ENCODE data around the gene KAT8.
"Not testable (repeated sequence)": the region's sequence is repeated elsewhere in the genome, so short reads cannot be mapped to it uniquely, and the experiment has no call there.

The KAT8 gene

DNA sequence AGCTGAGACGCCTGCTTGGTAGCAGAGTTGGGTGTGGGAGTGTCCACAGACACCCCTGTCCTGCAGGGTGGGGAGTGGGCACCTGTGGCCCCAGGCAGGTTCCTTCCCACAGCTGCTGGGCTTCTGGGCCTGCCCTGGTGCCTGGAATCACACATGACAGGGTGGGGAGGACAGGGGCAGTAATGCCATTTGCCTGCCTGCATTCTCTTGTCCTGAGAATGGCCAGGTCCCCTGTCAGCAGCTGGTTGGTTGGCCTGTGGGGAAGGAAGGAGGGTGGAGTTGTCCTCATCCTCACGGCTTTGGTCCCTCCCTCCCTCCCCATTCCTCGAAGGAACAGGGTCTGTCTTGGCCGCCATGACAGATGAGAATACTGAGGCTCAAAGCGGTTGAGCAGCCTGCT, 33.9 kb upstream of the KAT8 start:
- FAIRE-seq (no peak), DNase-seq (ENCODE audit: insufficient read length, low spot score) (no peak)

DNA sequence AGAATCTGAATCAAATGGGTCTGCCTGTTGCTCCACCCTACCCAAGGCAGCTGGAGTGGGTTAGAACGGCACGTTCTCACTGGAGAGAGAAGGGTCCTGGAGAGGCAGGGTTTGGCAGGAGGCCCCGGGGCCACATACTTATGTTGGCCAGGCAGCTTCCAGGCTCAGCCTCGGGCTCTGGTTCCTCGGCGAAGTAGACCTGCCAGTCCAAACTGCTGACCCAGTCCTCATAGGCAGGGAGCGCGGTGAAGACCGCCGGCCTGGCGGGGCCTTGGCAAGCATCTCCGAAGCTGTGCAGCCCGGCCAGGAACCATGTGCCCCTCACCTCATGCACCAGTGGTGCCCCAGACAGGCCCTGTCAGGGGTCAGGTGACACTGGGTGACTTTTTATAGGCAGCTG, 33.5 kb upstream of the KAT8 start:
- DNase-seq (ENCODE audit: insufficient read length, low spot score), result no peak
- no peak for FAIRE-seq

GRCh38 chr16:31084584-31085302, 32.7 kb upstream of the KAT8 start:
- FAIRE-seq (no peak), DNase-seq (ENCODE audit: insufficient read length, low spot score) (no peak)

- DNase-seq (ENCODE audit: insufficient read length, low spot score) (no peak), FAIRE-seq (no peak)
Measured at GRCh38 chr16:31085411-31085810, 32.1 kb upstream of the KAT8 start.

DNA sequence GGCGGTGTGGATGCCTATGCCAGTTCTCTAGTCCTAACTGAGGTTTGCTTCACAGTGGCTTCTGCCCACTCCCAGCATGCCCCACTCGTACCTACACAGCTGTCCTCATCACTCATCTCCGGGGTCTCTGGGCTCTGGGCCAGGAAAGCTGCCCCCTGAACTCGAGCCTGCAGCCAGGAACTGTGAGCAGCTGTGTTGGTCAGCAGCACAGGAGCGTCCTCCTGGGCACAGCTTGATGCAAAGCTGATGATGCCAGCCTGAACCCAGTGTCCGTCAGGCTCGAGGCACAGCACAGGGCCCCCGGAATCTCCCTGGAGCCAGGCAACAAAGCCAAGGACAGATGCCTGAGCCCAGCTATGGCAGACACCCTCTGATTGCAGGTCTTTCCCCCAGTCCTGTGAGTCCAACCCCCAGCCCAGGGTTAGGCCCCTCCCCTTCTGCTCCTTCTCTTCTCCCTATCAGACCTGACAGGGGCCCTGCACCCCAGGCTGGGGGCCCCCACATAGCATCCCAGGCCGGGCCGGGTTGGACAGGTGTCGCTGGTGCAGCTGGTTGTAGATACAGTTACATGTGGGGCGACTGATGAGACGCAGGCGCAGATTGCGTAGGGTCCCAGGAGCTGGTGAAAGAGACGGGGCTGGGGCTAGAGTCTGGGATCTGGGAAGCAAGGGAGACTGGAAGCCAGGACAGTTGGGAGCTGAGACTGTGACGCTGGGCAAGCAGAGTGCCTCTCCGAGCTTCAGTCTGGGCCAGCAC, 31.4 kb upstream of the KAT8 start:
- FAIRE-seq (no peak), DNase-seq (ENCODE audit: insufficient read length, low spot score) (no peak)

GRCh38 chr16:31086629-31086906, 30.9 kb upstream of the KAT8 start:
- FAIRE-seq (no peak), DNase-seq (ENCODE audit: insufficient read length, low spot score) (no peak)

DNA sequence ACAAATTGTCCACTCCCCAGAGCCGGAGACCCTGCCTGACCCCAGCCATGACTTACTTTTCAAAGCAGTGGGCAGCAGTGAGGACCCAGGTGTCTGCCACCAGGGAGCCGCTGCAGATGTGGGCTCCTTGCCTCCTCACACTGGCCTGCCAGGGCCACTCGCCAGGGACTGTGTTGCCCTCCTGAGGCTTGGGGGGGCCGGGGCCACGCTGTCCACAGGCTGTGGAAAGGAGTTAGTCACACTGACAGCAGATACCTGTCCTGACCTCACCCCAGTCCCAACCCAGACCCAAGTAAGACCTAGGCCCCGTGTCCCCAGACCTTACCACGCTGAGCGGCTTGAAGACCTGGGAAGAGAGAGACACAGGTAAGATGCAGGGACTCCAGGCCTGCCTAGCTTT, 30.0 kb upstream of the KAT8 start:
- no peak for FAIRE-seq
- no peak for DNase-seq (ENCODE audit: insufficient read length, low spot score)

GRCh38 chr16:31087971-31088370, 29.5 kb upstream of the KAT8 start:
- no peak for FAIRE-seq
- DNase-seq (ENCODE audit: insufficient read length, low spot score), result no peak

DNA sequence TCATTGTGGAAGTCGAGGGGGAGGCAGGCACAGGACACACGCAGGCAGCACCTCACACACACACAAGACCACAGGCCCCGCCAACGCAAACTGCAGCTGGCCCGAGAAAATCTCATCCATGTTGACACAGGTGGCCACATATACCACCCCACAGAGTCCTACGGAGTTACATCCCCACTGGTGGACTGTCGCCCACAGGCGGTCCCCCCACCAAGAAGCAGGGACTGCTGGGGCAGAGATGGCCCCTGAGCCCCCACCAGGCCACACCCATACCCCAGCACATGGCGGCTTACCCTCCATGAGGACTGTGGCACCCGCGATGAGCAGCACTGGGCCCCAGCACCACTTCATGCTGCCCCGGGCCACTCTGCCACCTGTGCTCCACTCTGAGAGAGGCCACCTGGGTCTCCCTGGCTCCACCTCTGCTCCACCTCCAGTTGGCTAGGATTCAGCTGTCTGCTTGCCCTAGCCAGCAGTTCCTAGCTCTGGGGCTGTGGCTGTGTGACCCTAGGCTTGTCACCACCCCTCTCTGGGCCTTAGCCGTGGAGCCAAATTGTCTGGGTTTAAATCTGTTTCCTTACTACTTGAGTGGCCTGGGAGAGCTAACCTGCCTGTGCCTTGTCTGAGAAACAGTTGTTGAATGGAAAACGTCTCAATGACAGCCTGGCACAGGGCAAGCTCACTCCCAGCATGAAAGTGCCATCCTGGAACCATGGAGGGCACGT, 28.8 kb upstream of the KAT8 start, which contains the start of gene PRSS53:
PRSS53 (minus strand) TSS at position 485 of the 725 bp plus-strand sequence; CDS start at position 351, 134 bp downstream.
- FAIRE-seq (no peak), DNase-seq (ENCODE audit: insufficient read length, low spot score) (no peak)

DNA sequence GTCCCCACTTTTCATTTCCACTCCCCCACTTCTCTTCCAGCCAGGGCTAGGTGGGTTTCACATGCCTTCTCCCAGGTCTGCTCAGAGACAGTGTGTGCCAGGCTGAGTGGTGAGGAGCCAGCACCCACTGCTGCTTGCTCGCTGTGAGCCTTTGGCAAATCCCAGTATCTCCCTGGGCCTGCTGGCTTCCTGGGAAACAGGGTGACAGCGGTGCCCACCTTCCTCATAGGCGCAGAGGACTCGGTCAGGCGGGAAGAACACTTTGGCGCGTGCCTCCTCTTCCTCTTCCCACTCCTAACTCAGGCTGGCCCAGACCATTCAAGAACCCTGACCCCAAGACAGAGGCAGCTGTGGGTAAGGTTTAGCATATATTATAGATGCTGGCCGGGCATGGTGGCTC, 28.3 kb upstream of the KAT8 start:
- no peak for DNase-seq (ENCODE audit: insufficient read length, low spot score)
- no peak for FAIRE-seq

GRCh38 chr16:31090540-31090939, 26.9 kb upstream of the KAT8 start:
- FAIRE-seq (no peak), DNase-seq (ENCODE audit: insufficient read length, low spot score) (no peak)

DNA sequence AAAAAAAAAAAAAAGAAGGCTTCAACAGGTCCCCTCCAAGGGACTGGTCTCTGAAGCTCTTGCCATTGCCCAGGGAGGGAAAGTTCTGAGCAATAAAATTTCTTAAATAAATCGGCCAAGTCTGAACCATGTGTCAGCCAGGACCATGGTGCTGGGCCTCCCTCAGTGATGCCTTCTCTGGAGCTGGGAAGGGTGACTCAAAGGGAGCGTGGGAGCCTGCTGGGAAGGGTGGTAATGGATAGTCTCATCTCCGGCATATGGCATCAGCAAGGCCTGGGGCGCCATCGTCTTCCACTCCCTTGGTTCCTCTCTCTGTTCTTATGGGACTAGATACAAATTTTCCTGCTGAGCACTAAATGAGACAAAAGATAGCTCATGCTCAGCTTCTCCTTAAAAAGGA, 25.1 kb upstream of the KAT8 start:
- no peak for DNase-seq (ENCODE audit: insufficient read length, low spot score)
- no peak for FAIRE-seq

GRCh38 chr16:31093132-31093703, 24.2 kb upstream of the KAT8 start:
- DNase-seq (ENCODE audit: insufficient read length, low spot score), result peak; percentile 68
- peak; percentile 33 for FAIRE-seq

- FAIRE-seq, result no peak
- DNase-seq (ENCODE audit: insufficient read length, low spot score), result no peak
Measured at GRCh38 chr16:31094088-31094423, 23.4 kb upstream of the KAT8 start.

DNA sequence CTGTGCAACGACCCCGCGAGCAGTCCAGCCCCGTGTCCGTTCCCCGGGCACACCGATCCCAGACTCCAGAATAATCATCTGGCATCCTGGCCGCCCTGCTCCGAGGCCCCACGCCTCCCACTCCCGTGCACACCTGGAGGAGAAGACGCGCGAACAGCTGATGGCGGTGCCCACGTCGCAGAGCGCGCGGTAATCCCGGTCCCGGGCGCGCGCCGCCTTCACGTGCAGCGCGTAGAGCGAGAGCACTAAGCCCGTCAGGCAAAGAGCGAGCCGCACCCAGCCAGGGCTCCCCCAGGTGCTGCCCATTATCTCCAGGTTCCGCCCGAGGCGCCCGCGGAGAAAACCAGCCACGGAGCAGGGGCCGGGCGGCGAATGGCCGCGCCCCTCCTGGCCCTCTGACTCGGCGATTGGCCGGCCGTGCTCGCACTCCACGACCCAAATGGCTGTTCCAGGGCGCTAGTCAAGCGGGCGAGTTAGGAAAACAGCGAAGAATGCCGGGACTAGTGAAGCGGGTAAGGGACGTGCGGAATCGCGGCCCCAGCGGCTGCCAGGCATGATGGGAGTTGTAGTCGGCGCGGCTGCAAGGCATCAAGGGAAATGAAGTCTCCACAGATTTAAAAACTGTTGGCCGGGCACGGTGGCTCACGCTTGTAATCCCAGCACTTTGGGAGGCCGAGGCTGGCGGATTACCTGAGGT, 22.9 kb upstream of the KAT8 start, which contains the start of gene VKORC1:
VKORC1 (minus strand) TSS at position 374 of the 697 bp plus-strand sequence; CDS start at position 306, 68 bp downstream.
- DNase-seq (ENCODE audit: insufficient read length, low spot score), result peak; percentile 98
- FAIRE-seq, result peak; percentile 90

DNA sequence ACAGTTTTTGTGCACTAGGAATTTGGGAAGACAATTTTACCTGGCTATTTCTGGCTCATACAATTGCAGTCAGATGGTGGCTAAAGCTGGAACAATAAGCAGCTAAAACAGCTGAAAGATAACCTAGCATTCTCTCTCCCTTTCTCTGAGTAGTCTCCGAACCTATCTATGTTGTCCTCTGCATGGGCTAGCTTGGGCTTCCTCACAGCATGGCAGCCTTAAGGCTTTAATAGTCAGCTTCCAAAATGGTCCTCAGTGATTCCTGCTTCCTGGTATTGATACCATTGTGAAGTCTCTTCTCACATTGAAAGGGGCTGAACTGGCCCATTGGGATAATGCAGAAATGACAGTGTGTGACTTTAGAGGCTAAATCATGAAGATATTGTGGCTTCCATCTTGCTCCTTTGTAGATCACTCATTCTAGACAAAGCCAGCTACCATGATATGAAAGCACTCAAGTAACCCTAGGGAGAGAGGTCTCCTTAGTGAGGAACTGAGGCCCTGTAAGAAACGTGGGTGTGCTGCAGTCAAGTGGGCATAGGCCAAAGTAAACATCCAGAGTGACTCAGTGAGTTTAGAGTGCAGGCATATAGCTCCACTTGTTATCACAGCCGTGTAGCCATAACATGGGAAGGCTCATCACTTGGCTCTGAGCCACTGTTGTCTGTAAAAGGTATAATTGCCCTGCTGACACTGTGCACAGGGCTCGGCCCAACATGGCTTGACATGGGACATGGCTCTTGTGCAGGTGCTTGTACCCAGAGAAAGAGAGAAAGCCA, 17.4 kb upstream of the KAT8 start:
- no peak for FAIRE-seq
- DNase-seq (ENCODE audit: insufficient read length, low spot score), result no peak

DNA sequence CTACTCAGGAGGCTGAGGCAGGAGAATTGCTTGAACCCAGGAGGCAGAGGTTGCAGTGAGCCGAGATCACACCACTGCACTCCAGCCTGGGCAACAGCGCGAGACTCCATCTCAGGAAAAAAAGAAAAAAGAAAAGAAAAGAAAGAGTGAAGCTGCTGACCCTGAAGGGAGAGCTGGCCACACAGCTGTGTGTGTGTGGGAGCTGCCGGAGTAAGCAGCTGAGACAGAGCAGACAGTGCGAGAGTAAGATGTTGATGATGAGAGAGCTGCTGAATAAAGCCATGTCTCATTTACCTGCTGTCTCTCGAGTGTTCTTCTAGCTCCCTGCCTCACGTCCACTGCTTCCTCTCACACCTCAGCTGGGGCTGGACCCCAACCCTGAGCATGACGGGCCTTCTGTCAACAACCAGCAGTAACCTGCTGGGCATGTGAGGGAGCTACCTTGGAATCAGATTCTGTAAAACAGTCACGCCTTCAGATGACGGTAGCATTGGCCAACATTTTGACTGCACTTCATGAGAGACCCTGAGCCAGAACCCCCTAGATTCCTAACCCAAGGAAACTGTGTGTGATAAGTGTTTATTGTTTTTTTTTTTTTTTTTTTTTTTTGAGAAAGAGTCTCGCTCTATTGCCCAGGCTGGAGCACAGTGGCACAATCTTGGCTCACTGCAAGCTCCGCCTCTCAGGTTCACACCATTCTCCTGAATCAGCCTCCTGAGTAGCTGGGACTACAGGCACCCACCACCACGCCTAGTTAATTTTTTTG, 16.4 kb upstream of the KAT8 start:
- DNase-seq (ENCODE audit: insufficient read length, low spot score); FAIRE-seq: not testable (repeated sequence)

GRCh38 chr16:31105677-31106213, 11.7 kb upstream of the KAT8 start:
- FAIRE-seq (no peak), DNase-seq (ENCODE audit: insufficient read length, low spot score) (peak; percentile 61)
